Measurements from ENCODE around the gene ATP8B4. TPM values are rescaled to one million over a fixed set of nuclear protein-coding genes. Genes with fewer than 3 reads are reported as not detected.

The ATP8B4 gene
- total RNA-seq, 2 donors from 2014 or later, result 8.3 to 55.7 TPM

DNA sequence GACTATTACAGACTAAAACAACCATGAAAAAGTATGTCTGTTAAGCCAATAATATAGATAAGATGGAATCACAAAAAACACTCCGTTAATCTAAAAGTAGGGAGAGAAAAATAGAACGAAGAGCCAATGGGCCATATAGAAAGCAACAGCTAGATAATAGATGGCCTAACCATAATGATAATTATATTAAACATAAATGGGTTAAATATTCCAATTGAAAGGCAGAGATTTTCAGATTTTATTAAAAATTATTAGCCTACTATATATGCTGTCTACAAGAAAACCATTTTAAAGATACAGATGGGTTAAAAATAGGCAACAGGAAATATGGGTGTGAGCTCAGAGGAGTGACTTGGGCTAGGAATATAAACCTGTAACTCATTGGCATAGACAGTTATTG, 76.3 kb downstream of the ATP8B4 start:
- DNase-seq (ENCODE audit: low spot score), result no peak
- Histone ChIP-seq H3K36me3 (no peaks in the 10 kb centered on the region), H3K4me1 (replicated peaks) (no peaks in the 10 kb centered on the region), H3K27ac (no peak overlapping the region), H3K4me3 (no peak overlapping the region), H3K9me3 (no peaks in the 10 kb centered on the region), H3K27me3 (replicated peaks; ENCODE audit: insufficient read depth) (no peaks in the 10 kb centered on the region)
- TF ChIP-seq POLR2AphosphoS5 (IDR thresholded peaks at IDR 0.05) (no peak), POLR2A (IDR thresholded peaks at IDR 0.05) (no peak)
- TF ChIP-seq, protein P1, sequence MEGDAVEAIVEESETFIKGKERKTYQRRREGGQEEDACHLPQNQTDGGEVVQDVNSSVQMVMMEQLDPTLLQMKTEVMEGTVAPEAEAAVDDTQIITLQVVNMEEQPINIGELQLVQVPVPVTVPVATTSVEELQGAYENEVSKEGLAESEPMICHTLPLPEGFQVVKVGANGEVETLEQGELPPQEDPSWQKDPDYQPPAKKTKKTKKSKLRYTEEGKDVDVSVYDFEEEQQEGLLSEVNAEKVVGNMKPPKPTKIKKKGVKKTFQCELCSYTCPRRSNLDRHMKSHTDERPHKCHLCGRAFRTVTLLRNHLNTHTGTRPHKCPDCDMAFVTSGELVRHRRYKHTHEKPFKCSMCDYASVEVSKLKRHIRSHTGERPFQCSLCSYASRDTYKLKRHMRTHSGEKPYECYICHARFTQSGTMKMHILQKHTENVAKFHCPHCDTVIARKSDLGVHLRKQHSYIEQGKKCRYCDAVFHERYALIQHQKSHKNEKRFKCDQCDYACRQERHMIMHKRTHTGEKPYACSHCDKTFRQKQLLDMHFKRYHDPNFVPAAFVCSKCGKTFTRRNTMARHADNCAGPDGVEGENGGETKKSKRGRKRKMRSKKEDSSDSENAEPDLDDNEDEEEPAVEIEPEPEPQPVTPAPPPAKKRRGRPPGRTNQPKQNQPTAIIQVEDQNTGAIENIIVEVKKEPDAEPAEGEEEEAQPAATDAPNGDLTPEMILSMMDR (IDR thresholded peaks at IDR 0.05), result no peak
- 91% methylated on average over 2 of the region's 2 CpGs for WGBS
- intact Hi-C loops (cut with DNase I), result no loop called here

DNA sequence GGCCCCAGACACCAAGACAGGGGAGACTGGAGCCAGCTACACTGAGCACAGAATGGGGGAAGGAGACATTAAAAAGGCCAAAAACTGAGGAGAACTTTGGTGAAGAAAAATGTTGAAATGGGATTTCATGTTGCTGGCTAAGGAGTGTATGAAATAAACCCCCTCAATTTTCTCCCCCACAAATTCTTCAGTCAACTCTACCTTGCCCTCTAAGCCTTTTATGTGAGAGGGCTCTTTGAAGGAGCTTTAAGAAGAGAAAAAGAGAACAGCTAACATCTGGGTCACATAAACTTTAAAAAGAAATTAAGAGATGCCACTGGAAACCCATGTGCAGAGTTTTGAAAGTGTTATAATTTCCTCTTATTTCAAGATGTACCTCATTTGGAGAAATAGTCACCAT, 88.6 kb downstream of the ATP8B4 start:
- Histone ChIP-seq H3K27ac (no peak overlapping the region), H3K9me3 (no peaks in the 10 kb centered on the region), H3K4me3 (no peak overlapping the region), H3K27me3 (replicated peaks; ENCODE audit: insufficient read depth) (no peaks in the 10 kb centered on the region), H3K4me1 (replicated peaks) (no peaks in the 10 kb centered on the region), H3K36me3 (no peaks in the 10 kb centered on the region)
- no peak for DNase-seq (ENCODE audit: low spot score)
- intact Hi-C loops (cut with DNase I), result no loop called here
- TF ChIP-seq POLR2A (IDR thresholded peaks at IDR 0.05), result no peak
- TF ChIP-seq, protein P1 (IDR thresholded peaks at IDR 0.05), result no peak
- no peak for TF ChIP-seq POLR2AphosphoS5 (IDR thresholded peaks at IDR 0.05)

DNA sequence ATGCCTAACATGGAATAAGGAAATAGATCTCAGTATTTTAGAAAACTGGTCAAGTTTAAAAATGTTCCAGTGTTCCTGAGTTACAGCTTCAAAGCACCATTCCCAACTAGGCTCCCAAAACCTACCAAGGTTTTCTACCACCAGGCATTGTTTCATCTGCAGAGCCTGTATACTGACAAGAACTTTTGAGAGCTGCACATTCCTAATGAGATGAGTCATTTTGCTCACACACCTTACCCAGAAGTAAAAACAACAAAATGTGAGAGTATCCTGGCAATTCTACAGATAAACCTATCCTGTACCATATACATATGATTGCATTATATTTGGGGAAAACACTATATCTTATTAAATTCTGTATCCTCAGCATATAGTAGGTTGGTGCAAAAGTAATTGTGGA, 90.7 kb downstream of the ATP8B4 start:
- Histone ChIP-seq H3K4me1 (replicated peaks) (no peaks in the 10 kb centered on the region), H3K4me3 (no peak overlapping the region), H3K27ac (no peak overlapping the region), H3K36me3 (no peaks in the 10 kb centered on the region), H3K27me3 (replicated peaks; ENCODE audit: insufficient read depth) (no peaks in the 10 kb centered on the region), H3K9me3 (no peaks in the 10 kb centered on the region)
- no peak for DNase-seq (ENCODE audit: low spot score)
- TF ChIP-seq, protein P1 (IDR thresholded peaks at IDR 0.05), result no peak
- TF ChIP-seq POLR2AphosphoS5 (IDR thresholded peaks at IDR 0.05), result no peak
- TF ChIP-seq POLR2A (IDR thresholded peaks at IDR 0.05), result no peak
- intact Hi-C loops (cut with DNase I), result no loop called here

DNA sequence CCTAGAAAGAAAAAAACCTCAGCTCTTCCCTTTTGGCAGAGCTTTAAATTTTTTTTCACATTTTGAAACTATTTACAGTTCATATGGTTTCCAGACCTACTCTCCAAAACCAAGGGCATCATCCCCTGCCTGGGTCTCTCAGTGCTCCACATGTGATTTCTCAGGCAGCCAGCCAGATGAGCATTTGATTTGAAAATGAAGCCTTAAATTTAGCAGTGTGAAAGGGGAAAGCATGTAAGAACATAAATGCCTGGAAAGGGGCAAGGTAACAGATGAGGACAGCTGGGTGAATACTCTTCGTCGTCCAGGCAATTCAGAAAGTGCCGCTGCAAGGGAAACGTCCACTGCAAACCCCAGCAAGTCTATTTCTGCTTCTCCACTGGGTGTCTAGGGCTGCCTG, 94.8 kb downstream of the ATP8B4 start:
- 54% methylated on average over 4 of the region's 4 CpGs for WGBS
- H3K4me1 ChIP-seq (replicated peaks), result no peaks in the 10 kb centered on the region
- H3K36me3 ChIP-seq, result no peaks in the 10 kb centered on the region
- no peaks in the 10 kb centered on the region for H3K9me3 ChIP-seq
- no peak for TF ChIP-seq POLR2AphosphoS5 (IDR thresholded peaks at IDR 0.05)
- TF ChIP-seq POLR2A (IDR thresholded peaks at IDR 0.05), result no peak
- TF ChIP-seq, protein P1 (IDR thresholded peaks at IDR 0.05), result no peak
- DNase-seq (ENCODE audit: low spot score), result no peak
- no peaks in the 10 kb centered on the region for H3K27me3 ChIP-seq (replicated peaks; ENCODE audit: insufficient read depth)
- no peak overlapping the region for H3K4me3 ChIP-seq
- intact Hi-C loops (cut with DNase I), result no loop called here
- no peak overlapping the region for H3K27ac ChIP-seq

DNA sequence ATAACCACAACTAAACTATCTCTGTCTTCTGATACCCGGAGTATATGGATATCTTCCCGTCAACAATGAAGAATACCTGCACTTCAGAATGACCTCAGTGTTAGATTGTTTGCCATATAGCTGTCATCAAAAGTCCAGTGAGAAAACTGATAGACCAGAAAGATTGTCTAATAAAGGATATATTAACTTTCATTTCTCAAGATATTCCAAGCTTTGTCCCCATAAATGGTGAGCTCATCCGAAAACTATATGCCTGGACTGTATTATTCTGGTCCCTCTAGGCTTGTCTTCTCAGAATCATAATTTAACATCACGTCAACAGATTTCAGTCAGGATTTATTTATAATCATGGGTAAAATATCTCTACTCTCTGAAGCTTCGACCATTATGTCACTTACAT, 100.5 kb downstream of the ATP8B4 start:
- H3K27me3 ChIP-seq (replicated peaks; ENCODE audit: insufficient read depth), result no peaks in the 10 kb centered on the region
- TF ChIP-seq, protein P1 (IDR thresholded peaks at IDR 0.05), result no peak
- TF ChIP-seq POLR2A (IDR thresholded peaks at IDR 0.05), result no peak
- no peak for TF ChIP-seq POLR2AphosphoS5 (IDR thresholded peaks at IDR 0.05)

More for the DNA sequence above, 100.5 kb downstream of the ATP8B4 start:
- H3K9me3 ChIP-seq, result no peaks in the 10 kb centered on the region
- no peak overlapping the region for H3K4me3 ChIP-seq
- H3K4me1 ChIP-seq (replicated peaks), result no peaks in the 10 kb centered on the region
- no peak for DNase-seq (ENCODE audit: low spot score)
- H3K27ac ChIP-seq, result no peak overlapping the region
- no peaks in the 10 kb centered on the region for H3K36me3 ChIP-seq
- WGBS, result 92% methylated on average over 5 of the region's 5 CpGs
- intact Hi-C loops (cut with DNase I), result no loop called here

Measured in prostate gland (tissue), 2 donors.